NCI-H460 (cell line): ENCODE measurements around the gene ZDHHC16. TPM values are rescaled to one million over a fixed set of nuclear protein-coding genes. Genes with fewer than 3 reads are reported as not detected.
A peak's percentile ranks its signal among the peaks of the same experiment; 100 is the strongest.
"Not testable (repeated sequence)": the region's sequence is repeated elsewhere in the genome, so short reads cannot be mapped to it uniquely, and the experiment has no call there.

Experiments
- DNase-seq: peaks from one replicate; pipeline ENCODE4 v3.0.0-alpha.2; 2016; ENCODE audit warnings: low read depth; ENCODE audit errors: extremely low read depth
- total RNA-seq: library from RNA; depleted of rRNA; stranded (reverse); fragments of >200 nt; shearing (Covaris generic); gene quantifications from 2 replicates; pipeline ENCODE4 v1.2.3, GENCODE V29; 2014

Gene ZDHHC16
- total RNA-seq, 1 experiment from 2014 or later = 35.4 TPM

DNA sequence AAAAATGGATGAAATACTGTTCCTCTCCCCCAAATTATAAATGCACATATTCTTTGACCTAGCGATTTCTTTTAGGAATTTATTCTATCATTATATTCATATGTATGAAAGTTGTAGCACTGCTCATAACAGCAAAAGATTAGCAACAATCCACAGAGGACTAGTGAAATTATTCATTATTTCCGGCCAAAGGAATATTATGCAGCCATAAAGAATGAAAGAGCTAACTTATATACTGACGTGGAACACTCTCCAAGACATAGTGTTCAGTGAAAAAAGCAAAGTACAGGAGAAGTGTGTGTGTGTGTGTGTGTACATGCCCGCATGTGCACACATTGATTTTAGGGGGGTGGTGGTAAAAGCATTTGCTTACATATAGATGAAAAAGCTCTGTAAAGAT, 28.9 kb downstream of the ZDHHC16 start:
- no peak for DNase-seq

DNA sequence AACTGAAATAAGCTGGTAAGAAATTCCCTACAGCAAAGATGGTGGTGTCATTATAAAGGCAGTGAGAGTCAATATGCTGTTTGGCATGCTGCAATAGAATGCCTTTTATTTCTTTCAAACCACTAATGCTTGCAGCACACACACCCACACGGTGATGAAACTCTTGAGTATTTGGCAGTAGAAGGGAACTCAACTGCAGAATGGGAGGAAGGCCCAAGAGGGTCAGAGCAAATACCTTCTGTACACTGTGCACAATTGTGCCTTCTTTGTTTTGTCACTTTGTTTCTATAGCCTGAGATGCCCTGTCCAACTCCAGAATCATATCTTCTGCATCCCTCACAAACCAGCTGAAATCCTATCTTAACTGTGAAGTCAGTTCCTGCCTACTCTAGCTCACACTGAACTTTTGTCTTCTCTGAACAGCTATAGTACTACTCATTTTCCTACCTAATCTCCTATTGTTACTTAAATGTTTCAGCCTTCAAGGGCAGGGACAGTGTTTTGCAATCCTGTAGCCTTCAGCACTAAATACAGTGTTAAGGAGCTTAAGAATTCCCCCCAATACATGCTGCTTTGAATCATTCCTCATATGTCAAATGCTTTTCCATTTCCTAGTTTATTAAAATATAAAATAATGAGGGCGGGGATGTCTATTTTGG, 30.1 kb downstream of the ZDHHC16 start:
- DNase-seq = no peak

DNA sequence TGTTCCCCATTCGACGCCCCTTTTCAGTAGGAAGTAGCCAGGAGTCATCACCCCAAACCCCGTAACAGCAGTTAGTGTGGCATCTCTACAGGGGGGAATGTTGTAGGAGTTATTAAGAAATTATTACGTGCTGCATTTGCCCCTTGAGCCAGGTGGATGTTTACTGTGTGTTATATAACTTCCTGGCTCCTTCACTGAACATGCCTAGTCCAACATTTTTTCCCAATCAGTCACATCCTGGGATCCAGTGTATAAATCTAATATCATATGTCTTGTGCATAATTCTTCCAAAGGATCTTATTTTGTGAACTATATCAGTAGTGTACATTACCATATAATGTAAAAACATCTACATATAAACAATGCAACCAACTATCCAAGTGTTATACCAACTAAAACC, 33.4 kb downstream of the ZDHHC16 start:
- DNase-seq = not testable (repeated sequence)

GRCh38 chr10:97479939-97480338, 34.0 kb downstream of the ZDHHC16 start:
- DNase-seq = no peak

GRCh38 chr10:97481071-97481470, 35.1 kb downstream of the ZDHHC16 start:
- DNase-seq = no peak

GRCh38 chr10:97482381-97482780, 36.4 kb downstream of the ZDHHC16 start:
- no peak for DNase-seq

DNA sequence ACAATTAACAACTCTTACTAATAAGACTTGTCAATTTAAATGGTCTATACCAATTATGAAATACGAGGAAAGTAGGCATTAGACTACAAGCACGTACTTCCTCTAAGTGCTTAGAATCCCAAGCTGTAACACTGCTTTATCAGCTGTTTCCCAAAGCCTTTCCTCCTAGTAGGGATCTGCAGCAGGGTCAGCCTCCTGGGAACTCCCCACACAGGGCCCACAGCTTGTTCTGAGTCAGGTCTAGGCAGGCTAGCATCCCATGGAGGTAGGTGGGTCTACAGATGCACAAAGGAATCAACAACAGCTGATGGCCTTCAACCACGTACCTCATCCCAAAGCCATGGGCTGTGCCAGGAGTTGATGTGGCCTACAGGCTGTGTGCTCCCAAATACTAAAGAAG, 37.5 kb downstream of the ZDHHC16 start:
- DNase-seq = no peak

DNA sequence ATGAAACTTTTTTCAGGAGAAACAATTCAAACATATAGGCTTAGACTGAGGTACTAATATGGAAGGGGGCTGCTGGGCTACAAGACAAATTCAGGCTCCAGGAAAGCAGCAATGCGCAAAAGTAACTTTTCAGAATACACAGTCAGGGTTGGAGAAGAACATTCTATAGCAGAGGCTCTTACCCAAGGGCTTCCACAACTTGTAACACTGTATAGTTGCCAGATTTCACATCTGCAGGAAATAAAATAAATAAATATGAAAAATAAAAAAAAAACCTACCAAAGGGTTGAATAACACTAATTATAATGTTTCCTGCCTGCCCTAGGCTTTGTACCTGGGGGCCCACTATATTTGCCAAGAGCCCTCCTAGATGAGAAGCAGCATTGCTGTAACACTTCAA, 37.9 kb downstream of the ZDHHC16 start:
- no peak for DNase-seq

GRCh38 chr10:97485647-97486281, 39.8 kb downstream of the ZDHHC16 start:
- DNase-seq = no peak

- DNase-seq = no peak
Measured at GRCh38 chr10:97490592-97490991, 44.6 kb downstream of the ZDHHC16 start.

GRCh38 chr10:97494151-97494550, 48.2 kb downstream of the ZDHHC16 start:
- no peak for DNase-seq

GRCh38 chr10:97494863-97495506, 49.0 kb downstream of the ZDHHC16 start:
- no peak for DNase-seq

- DNase-seq = peak; percentile 73
Measured at GRCh38 chr10:97497572-97498075, 51.6 kb downstream of the ZDHHC16 start.

DNA sequence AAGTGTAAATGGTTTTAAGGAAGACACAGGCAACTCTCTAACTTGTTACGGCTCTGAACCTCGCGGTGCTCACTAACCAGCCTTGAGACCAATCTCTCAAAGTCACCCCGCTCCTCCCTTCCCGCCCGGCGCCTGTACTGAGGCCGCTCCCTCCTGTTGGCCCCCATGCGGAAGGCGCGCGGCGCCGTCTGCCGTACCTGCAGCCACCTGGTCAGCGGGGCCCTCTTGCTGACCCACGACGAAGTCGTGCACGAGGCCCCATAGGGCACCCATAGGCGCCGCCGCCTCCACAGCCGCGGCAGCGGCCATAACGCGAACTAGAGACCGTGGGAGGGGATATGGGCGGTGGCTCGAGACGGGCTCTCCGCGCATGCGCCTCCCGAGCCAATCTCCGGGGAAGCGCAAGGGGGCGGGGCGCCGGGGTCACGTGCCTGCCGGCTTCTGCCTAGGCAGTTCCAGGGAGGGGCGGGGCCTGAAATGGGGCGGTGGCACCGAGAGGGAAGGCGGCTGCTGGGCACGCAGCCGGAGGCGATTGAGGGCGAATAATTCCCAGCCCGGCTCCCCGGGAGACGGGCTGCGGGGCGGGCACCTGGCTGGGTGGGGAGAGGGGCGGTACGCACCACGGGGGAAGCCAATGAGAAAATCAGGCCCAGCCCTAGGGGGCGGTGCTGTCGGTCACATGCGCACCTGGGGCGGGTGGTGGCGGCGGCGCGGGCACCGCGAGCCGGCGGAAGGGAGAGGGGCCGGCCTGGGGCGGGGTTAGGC, 52.3 kb downstream of the ZDHHC16 start, which contains the start of gene MMS19:
TSS of gene MMS19 (minus strand) at position 347 of the 765 bp plus-strand sequence. CDS start at position 309, 38 bp downstream.
- DNase-seq = peak; percentile 98

GRCh38 chr10:97498841-97499560, 53.0 kb downstream of the ZDHHC16 start, which contains the start of gene UBTD1:
Gene UBTD1, plus strand, starts transcription at chr10:97498924. Its CDS starts 280 bp downstream, at chr10:97499204.
- DNase-seq = no peak

GRCh38 chr10:97499561-97500296, 53.8 kb downstream of the ZDHHC16 start:
- no peak for DNase-seq

DNA sequence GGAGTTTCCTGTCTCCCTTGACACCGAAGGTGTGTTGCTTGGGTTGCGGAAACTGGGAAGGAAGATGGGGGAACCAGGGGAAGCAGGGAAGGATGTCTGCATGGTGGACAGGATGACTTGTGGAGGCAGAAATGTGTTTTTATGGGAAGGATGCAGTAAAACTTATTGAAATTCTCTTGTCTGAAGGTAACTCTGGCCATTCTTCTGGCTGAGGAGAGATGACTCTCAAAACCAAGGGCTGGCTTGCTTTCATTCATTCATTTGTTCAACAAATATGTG, 54.3 kb downstream of the ZDHHC16 start:
- no peak for DNase-seq

DNA sequence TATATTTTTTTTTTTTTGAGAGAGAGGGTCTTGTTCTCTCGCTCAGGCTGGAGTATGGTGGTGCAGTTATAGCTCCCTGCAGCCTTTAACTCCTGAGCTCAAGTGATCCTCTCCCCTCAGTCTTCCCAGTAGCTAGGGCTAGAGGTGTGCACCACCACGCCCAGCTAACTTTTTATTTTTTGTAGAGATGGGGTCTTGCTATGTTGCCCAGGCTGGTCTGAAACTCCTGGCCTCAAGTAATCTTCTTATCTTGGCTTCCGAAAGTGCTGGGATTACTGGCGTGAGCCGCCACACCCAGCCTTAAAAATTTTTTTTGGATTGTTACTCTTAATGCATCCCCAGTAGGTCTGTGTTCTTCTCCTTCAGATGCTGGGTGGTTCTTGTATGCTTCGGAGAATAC, 56.9 kb downstream of the ZDHHC16 start:
- DNase-seq = no peak

DNA sequence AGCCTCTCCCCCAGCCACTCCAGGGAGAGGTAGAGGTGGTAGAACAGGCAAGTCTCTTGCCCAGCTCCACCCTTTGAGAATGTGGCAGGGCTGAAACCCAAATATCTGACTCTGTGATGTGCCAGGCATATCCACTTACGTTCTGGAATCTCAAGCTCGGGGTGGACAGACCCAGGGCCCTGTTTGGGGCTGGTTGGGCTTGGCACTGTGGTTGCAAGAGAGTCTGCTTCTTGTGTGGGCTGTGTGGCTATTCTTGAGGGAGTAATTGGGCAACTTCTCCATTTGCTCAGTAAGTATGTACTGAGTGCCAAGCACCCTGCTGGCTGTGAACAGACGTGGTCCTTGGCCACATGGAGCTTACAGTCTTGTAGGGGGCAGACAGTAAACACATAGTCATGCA, 57.4 kb downstream of the ZDHHC16 start:
- no peak for DNase-seq

- DNase-seq = no peak
Measured at GRCh38 chr10:97505152-97505551, 59.2 kb downstream of the ZDHHC16 start.
